Mesendoderm (in vitro differentiated cells): ENCODE measurements around the gene LSS.

Source experiments
- DNase-seq: peaks from one replicate; pipeline ENCODE4 v3.0.0; 2013
- H2AK5ac ChIP-seq: 2 replicates; pipeline ENCODE4 v1.6.1; 2013; ENCODE audit warnings: low read length, inconsistent platforms
- H2BK120ac ChIP-seq: 2 replicates; pipeline ENCODE4 v1.6.1; 2013; ENCODE audit warnings: low read depth, mild to moderate bottlenecking, low read length, moderate library complexity, mixed read lengths
- H2BK15ac ChIP-seq: replicated peaks from 2 replicates; pipeline ENCODE4 v1.6.1; 2013; ENCODE audit warnings: low read depth, mild to moderate bottlenecking, moderate library complexity
- H2BK5ac ChIP-seq: 2 replicates; pipeline ENCODE4 v1.6.1; 2013; ENCODE audit warnings: low read length, inconsistent platforms
- H3K18ac ChIP-seq: 2 replicates; pipeline ENCODE4 v1.6.1; 2013; ENCODE audit warnings: mild to moderate bottlenecking, low read length, mixed read lengths
- H3K23ac ChIP-seq: one replicate; pipeline ENCODE4 v1.6.1; 2013; ENCODE audit warnings: low read length
- H3K27ac ChIP-seq: 2 replicates; pipeline ENCODE4 v1.5.1; 2013; ENCODE audit warnings: low read depth, mild to moderate bottlenecking, inconsistent platforms, low read length, moderate library complexity
- H3K27me3 ChIP-seq: 2 replicates; pipeline ENCODE4 v1.6.1; 2013; ENCODE audit warnings: low read length, control low read depth, mild to moderate bottlenecking, inconsistent platforms; ENCODE audit not compliant: insufficient read depth, poor library complexity
- H3K36me3 ChIP-seq: 2 replicates; pipeline ENCODE4 v1.6.1; 2013; ENCODE audit warnings: low read length, inconsistent platforms; ENCODE audit not compliant: control insufficient read depth, insufficient read depth
- H3K4ac ChIP-seq: one replicate; pipeline ENCODE4 v1.6.1; 2013; ENCODE audit warnings: low read depth, mild to moderate bottlenecking, low read length, moderate library complexity
- H3K4me1 ChIP-seq: 2 replicates; pipeline ENCODE4 v1.6.1; 2013; ENCODE audit warnings: low read depth, low read length, inconsistent platforms; ENCODE audit not compliant: control insufficient read depth
- H3K4me2 ChIP-seq: 2 replicates; pipeline ENCODE4 v1.6.1; 2013; ENCODE audit warnings: low read length
- H3K4me3 ChIP-seq: 2 replicates; pipeline ENCODE4 v1.5.1; 2013; ENCODE audit warnings: mild to moderate bottlenecking, low read length
- H3K56ac ChIP-seq: one replicate; pipeline ENCODE4 v1.6.1; 2013; ENCODE audit warnings: low read length
- H3K79me1 ChIP-seq: 2 replicates; pipeline ENCODE4 v1.6.1; 2013; ENCODE audit warnings: low read length, inconsistent platforms
- H3K79me2 ChIP-seq: 2 replicates; pipeline ENCODE4 v1.6.1; 2013; ENCODE audit warnings: mild to moderate bottlenecking, low read length; ENCODE audit not compliant: control insufficient read depth, insufficient read depth
- H3K9ac ChIP-seq: 2 replicates; pipeline ENCODE4 v1.6.1; 2013; ENCODE audit warnings: low read length, inconsistent platforms
- H4K5ac ChIP-seq: one replicate; pipeline ENCODE4 v1.6.1; 2013; ENCODE audit warnings: low read length
- H4K8ac ChIP-seq: one replicate; pipeline ENCODE4 v1.6.1; 2013; ENCODE audit warnings: low read depth, mild to moderate bottlenecking, control low read depth, low read length, moderate library complexity
- WGBS: extraction: QIAGEN DNeasy Blood & Tissue Kit; methylation state at CpG from one replicate; pipeline ENCODE4 v1.1.7; 2013; ENCODE audit warnings: low lambda C conversion rate, missing lambda C conversion rate; ENCODE audit not compliant: insufficient coverage; ENCODE audit errors: extremely low coverage; 5-methylcytosine and 5-hydroxymethylcytosine counted together

The LSS gene

GRCh38 chr21:46217511-46218196 lies 10.9 kb downstream of the LSS start:
- Histone ChIP-seq H3K18ac (no peak overlapping the region), H2AK5ac (no peak overlapping the region), H3K4ac (no peak overlapping the region), H2BK15ac (no peak overlapping the region), H4K8ac (no peak overlapping the region), H3K36me3 (peaks cover 6% of the 10 kb centered on the region), H4K5ac (no peak overlapping the region), H3K79me1 (peaks cover 38% of the 10 kb centered on the region), H3K23ac (no peak overlapping the region), H3K27me3 (no peaks in the 10 kb centered on the region), H3K9ac (no peak overlapping the region), H2BK120ac (no peak overlapping the region), H3K4me3 (no peak overlapping the region), H3K4me1 (no peaks in the 10 kb centered on the region), H3K27ac (no peak overlapping the region), H3K4me2 (no peak overlapping the region), H3K79me2 (peaks cover 19% of the 10 kb centered on the region), H3K56ac (no peak overlapping the region), H2BK5ac (no peak overlapping the region)
- no CpG with 5 or more reads among the region's 22 CpGs for WGBS
- DNase-seq = no peak

GRCh38 chr21:46216132-46216747 lies 12.3 kb downstream of the LSS start:
- H3K36me3 ChIP-seq = peaks cover 7% of the 10 kb centered on the region

GRCh38 chr21:46215436-46216131 lies 13.0 kb downstream of the LSS start:
- DNase-seq = no peak
- peaks cover 26% of the 10 kb centered on the region for H3K79me1 ChIP-seq
- H4K8ac ChIP-seq = no peak overlapping the region
- no peak overlapping the region for H2BK5ac ChIP-seq
- H3K56ac ChIP-seq = no peak overlapping the region
- H3K27ac ChIP-seq = no peak overlapping the region
- H4K5ac ChIP-seq = no peak overlapping the region
- peaks cover 7% of the 10 kb centered on the region for H3K79me2 ChIP-seq
- H3K4me3 ChIP-seq = no peak overlapping the region
- no peak overlapping the region for H3K4ac ChIP-seq
- peaks cover 7% of the 10 kb centered on the region for H3K36me3 ChIP-seq
- H3K4me2 ChIP-seq = no peak overlapping the region
- H3K27me3 ChIP-seq = no peaks in the 10 kb centered on the region
- H2AK5ac ChIP-seq = no peak overlapping the region
- H3K9ac ChIP-seq = no peak overlapping the region
- no CpG with 5 or more reads among the region's 20 CpGs for WGBS
- no peak overlapping the region for H3K18ac ChIP-seq
- H3K23ac ChIP-seq = no peak overlapping the region
- no peak overlapping the region for H2BK15ac ChIP-seq
- no peaks in the 10 kb centered on the region for H3K4me1 ChIP-seq
- H2BK120ac ChIP-seq = no peak overlapping the region

More at GRCh38 chr21:46216132-46216747, 12.3 kb downstream of the LSS start:
- H3K4me1 ChIP-seq = no peaks in the 10 kb centered on the region
- no peak overlapping the region for H4K8ac ChIP-seq
- WGBS = no CpG with 5 or more reads among the region's 16 CpGs
- no peak overlapping the region for H2AK5ac ChIP-seq
- H4K5ac ChIP-seq = no peak overlapping the region
- DNase-seq = no peak
- H3K23ac ChIP-seq = no peak overlapping the region
- no peak overlapping the region for H3K56ac ChIP-seq
- peaks cover 7% of the 10 kb centered on the region for H3K79me2 ChIP-seq
- no peak overlapping the region for H3K27ac ChIP-seq
- H2BK5ac ChIP-seq = no peak overlapping the region
- no peak overlapping the region for H3K4me3 ChIP-seq
- peaks cover 26% of the 10 kb centered on the region for H3K79me1 ChIP-seq
- H2BK120ac ChIP-seq = no peak overlapping the region
- H3K4me2 ChIP-seq = no peak overlapping the region
- no peak overlapping the region for H3K9ac ChIP-seq
- H3K18ac ChIP-seq = no peak overlapping the region
- H2BK15ac ChIP-seq = no peak overlapping the region
- no peak overlapping the region for H3K4ac ChIP-seq
- no peaks in the 10 kb centered on the region for H3K27me3 ChIP-seq

GRCh38 chr21:46214478-46215340 lies 13.9 kb downstream of the LSS start:
- Histone ChIP-seq H3K56ac (no peak overlapping the region), H3K79me2 (peaks cover 7% of the 10 kb centered on the region), H4K8ac (no peak overlapping the region), H3K79me1 (peaks cover 19% of the 10 kb centered on the region), H3K27me3 (no peaks in the 10 kb centered on the region), H2BK120ac (no peak overlapping the region), H3K4me3 (no peak overlapping the region), H3K4me2 (no peak overlapping the region), H4K5ac (no peak overlapping the region), H3K4ac (no peak overlapping the region), H3K18ac (no peak overlapping the region), H2BK15ac (no peak overlapping the region), H3K4me1 (no peaks in the 10 kb centered on the region), H3K36me3 (peaks cover 7% of the 10 kb centered on the region), H3K9ac (no peak overlapping the region), H3K23ac (no peak overlapping the region), H3K27ac (no peak overlapping the region), H2AK5ac (no peak overlapping the region), H2BK5ac (no peak overlapping the region)
- no CpG with 5 or more reads among the region's 27 CpGs for WGBS
- DNase-seq = no peak

GRCh38 chr21:46213620-46214286 lies 14.8 kb downstream of the LSS start:
- Histone ChIP-seq H3K4me2 (no peak overlapping the region), H2AK5ac (no peak overlapping the region), H3K4me3 (no peak overlapping the region), H3K79me1 (peaks cover 15% of the 10 kb centered on the region), H3K9ac (no peak overlapping the region), H4K5ac (no peak overlapping the region), H4K8ac (no peak overlapping the region), H3K56ac (no peak overlapping the region), H3K18ac (no peak overlapping the region), H3K4ac (no peak overlapping the region), H3K27me3 (no peaks in the 10 kb centered on the region), H3K27ac (no peak overlapping the region), H2BK5ac (no peak overlapping the region), H2BK120ac (no peak overlapping the region), H3K79me2 (peaks cover 5% of the 10 kb centered on the region), H3K4me1 (no peaks in the 10 kb centered on the region), H3K23ac (no peak overlapping the region), H2BK15ac (no peak overlapping the region), H3K36me3 (peaks cover 7% of the 10 kb centered on the region)
- WGBS = no CpG with 5 or more reads among the region's 15 CpGs
- no peak for DNase-seq
